OCI-LY1 (cell line): ENCODE measurements around the gene ADGB.
"Not testable (repeated sequence)": the region's sequence is repeated elsewhere in the genome, so short reads cannot be mapped to it uniquely, and the experiment has no call there.

Experiments used
- EZH2 ChIP-seq: fragments of 200-600 bp; sonication (generic), shearing (Covaris generic); IDR thresholded peaks from 2 replicates; pipeline ENCODE4 v1.8.0; 2017; ENCODE audit warnings: borderline replicate concordance, mixed run types, mild to moderate bottlenecking, antibody characterized with exemption, low read length, moderate library complexity, mixed read lengths
- TF ChIP-seq, protein P1 (sequence below): fragments of 200-600 bp; sonication (generic), shearing (Covaris generic); IDR thresholded peaks from 2 replicates; pipeline ENCODE4 v1.5.1; 2017; ENCODE audit warnings: mild to moderate bottlenecking, antibody characterized with exemption, low read length, moderate library complexity, mixed read lengths

DNA sequence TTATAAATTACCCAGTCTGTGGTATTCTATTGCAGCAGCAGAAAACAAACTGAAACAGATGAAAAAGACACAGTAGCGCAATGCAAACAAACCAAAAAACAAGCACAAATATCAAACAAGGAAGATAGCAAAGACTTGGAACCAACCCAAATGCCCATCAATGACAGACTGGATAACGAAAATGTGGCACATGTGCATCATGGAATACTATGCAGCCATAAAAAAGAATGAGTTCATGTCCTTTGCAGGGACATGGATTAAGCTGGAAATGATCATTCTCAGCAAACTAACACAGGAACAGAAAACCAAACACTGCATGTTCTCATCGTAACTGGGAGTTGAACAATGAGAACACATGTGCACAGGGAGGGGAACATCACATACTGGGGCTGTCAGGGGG lies 30.2 kb upstream of the ADGB start:
- TF ChIP-seq, protein P1, sequence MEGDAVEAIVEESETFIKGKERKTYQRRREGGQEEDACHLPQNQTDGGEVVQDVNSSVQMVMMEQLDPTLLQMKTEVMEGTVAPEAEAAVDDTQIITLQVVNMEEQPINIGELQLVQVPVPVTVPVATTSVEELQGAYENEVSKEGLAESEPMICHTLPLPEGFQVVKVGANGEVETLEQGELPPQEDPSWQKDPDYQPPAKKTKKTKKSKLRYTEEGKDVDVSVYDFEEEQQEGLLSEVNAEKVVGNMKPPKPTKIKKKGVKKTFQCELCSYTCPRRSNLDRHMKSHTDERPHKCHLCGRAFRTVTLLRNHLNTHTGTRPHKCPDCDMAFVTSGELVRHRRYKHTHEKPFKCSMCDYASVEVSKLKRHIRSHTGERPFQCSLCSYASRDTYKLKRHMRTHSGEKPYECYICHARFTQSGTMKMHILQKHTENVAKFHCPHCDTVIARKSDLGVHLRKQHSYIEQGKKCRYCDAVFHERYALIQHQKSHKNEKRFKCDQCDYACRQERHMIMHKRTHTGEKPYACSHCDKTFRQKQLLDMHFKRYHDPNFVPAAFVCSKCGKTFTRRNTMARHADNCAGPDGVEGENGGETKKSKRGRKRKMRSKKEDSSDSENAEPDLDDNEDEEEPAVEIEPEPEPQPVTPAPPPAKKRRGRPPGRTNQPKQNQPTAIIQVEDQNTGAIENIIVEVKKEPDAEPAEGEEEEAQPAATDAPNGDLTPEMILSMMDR = not testable (repeated sequence)
- TF ChIP-seq EZH2 = not testable (repeated sequence)
